Measurements from ENCODE around the gene SERPINB10. TPM values are rescaled to one million over a fixed set of nuclear protein-coding genes. Genes with fewer than 3 reads are reported as not detected.

The SERPINB10 gene
- polyA plus RNA-seq, 2 of the 4 experiments (the other 2 are of a cell fraction), result not detected

GRCh38 chr18:63889626-63890025 lies 18.1 kb upstream of the SERPINB10 start:
- FAIRE-seq (no peak), ATAC-seq (no peak), DNase-seq (ENCODE audit: low read depth in 1 of 2, low spot score in 1 of 2) (no peak)
- TF ChIP-seq RCOR1 (IDR thresholded peaks at IDR 0.05; ENCODE audit: low read depth, low read length), result no peak
- no peak overlapping the region for H3K4me2 ChIP-seq
- CTCF ChIA-PET, result interaction anchor here (1.0 to 1.5 kb wide), 3 partner anchors 12 to 106 kb away, joined by 3 to 6 read pairs (median 5); no protein-coding TSS in a partner anchor
- H3K27ac ChIP-seq, result no peak overlapping the region
- no peaks in the 10 kb centered on the region for H3K9me3 ChIP-seq
- H3K4me1 ChIP-seq, result no peaks in the 10 kb centered on the region
- no peak overlapping the region for H3K4me3 ChIP-seq
- POLR2A ChIA-PET, result no interaction called here
- 53% methylated on average over 2 of the region's 2 CpGs for WGBS (ENCODE audit: missing lambda C conversion rate)

GRCh38 chr18:63890237-63890949 lies 17.4 kb upstream of the SERPINB10 start:
- CTCF ChIA-PET, result interaction anchor here (1.0 to 1.5 kb wide), 4 partner anchors 11 to 105 kb away, joined by 3 to 9 read pairs (median 6); no protein-coding TSS in a partner anchor
- Histone ChIP-seq H3K4me2 (no peak overlapping the region), H3K9me3 (no peaks in the 10 kb centered on the region), H3K4me3 (no peak overlapping the region), H3K4me1 (no peaks in the 10 kb centered on the region), H3K27ac (no peak overlapping the region)
- 34% methylated on average over 5 of the region's 6 CpGs for WGBS (ENCODE audit: missing lambda C conversion rate)
- ATAC-seq, result no peak
- POLR2A ChIA-PET, result no interaction called here
- no peak for TF ChIP-seq BHLHE40 (IDR thresholded peaks at IDR 0.05; ENCODE audit: low read depth, low read length)
- TF ChIP-seq, protein P1, sequence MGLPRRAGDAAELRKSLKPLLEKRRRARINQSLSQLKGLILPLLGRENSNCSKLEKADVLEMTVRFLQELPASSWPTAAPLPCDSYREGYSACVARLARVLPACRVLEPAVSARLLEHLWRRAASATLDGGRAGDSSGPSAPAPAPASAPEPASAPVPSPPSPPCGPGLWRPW (IDR thresholded peaks at IDR 0.05), result no peak
- TF ChIP-seq FOXS1 (CRISPR knock-in tag; IDR thresholded peaks at IDR 0.05), result no peak
- TF ChIP-seq CHD2 (IDR thresholded peaks at IDR 0.05; ENCODE audit: low read length, partially characterized antibody), result no peak
- TF ChIP-seq RARB (CRISPR knock-in tag; IDR thresholded peaks at IDR 0.05), result no peak
- TF ChIP-seq KDM5A (IDR thresholded peaks at IDR 0.05), result no peak
- TF ChIP-seq HEYL (CRISPR knock-in tag; IDR thresholded peaks at IDR 0.05), result no peak
- no peak for TF ChIP-seq JUNB (IDR thresholded peaks at IDR 0.05)
- no peak for TF ChIP-seq PHF8 (IDR thresholded peaks at IDR 0.05; ENCODE audit: borderline replicate concordance, low read depth)
- TF ChIP-seq, protein P2, sequence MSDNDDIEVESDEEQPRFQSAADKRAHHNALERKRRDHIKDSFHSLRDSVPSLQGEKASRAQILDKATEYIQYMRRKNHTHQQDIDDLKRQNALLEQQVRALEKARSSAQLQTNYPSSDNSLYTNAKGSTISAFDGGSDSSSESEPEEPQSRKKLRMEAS (IDR thresholded peaks at IDR 0.05), result no peak
- TF ChIP-seq, protein P3, sequence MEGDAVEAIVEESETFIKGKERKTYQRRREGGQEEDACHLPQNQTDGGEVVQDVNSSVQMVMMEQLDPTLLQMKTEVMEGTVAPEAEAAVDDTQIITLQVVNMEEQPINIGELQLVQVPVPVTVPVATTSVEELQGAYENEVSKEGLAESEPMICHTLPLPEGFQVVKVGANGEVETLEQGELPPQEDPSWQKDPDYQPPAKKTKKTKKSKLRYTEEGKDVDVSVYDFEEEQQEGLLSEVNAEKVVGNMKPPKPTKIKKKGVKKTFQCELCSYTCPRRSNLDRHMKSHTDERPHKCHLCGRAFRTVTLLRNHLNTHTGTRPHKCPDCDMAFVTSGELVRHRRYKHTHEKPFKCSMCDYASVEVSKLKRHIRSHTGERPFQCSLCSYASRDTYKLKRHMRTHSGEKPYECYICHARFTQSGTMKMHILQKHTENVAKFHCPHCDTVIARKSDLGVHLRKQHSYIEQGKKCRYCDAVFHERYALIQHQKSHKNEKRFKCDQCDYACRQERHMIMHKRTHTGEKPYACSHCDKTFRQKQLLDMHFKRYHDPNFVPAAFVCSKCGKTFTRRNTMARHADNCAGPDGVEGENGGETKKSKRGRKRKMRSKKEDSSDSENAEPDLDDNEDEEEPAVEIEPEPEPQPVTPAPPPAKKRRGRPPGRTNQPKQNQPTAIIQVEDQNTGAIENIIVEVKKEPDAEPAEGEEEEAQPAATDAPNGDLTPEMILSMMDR (IDR thresholded peaks at IDR 0.05), result no peak
- no peak for DNase-seq (ENCODE audit: low read depth in 1 of 2, low spot score in 1 of 2)
- no peak for FAIRE-seq

DNA sequence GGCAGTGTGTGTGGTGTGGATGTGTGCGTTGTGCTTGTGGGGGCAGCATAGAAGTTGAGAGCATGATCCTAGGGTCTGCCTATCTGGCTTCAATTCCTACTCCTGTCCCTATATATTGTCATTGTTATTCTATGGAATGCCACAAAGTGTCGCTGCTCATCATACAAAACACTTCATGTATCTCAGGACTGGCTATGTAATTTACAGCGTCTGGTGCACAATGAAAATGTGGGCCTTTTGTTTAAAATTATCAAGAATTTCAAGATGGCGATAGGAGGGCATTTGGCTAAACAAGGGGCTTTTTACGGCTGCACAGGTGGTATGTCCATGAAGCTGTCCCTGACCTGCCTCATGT lies 16.8 kb upstream of the SERPINB10 start:
- ATAC-seq, result peak; percentile 56 to 85; a peak in 5 of 6 replicates
- WGBS (ENCODE audit: missing lambda C conversion rate), result 4% methylated on average over 5 of the region's 5 CpGs
- Histone ChIP-seq H3K4me2 (no peak overlapping the region), H3K27ac (no peak overlapping the region), H3K4me1 (no peaks in the 10 kb centered on the region), H3K4me3 (no peak overlapping the region), H3K9me3 (no peaks in the 10 kb centered on the region)
- CTCF ChIA-PET, result interaction anchor here (1.3 to 1.5 kb wide), 2 partner anchors 45 to 104 kb away, joined by 6 to 9 read pairs; no protein-coding TSS in a partner anchor
- POLR2A ChIA-PET, result no interaction called here
- TF ChIP-seq EP300 (IDR thresholded peaks at IDR 0.05) (no peak), MAFK (IDR thresholded peaks at IDR 0.05; ENCODE audit: partially characterized antibody) (no peak), HOXA7 (CRISPR knock-in tag; IDR thresholded peaks at IDR 0.05) (no peak), ZSCAN20 (CRISPR knock-in tag; IDR thresholded peaks at IDR 0.05) (no peak), JUN (IDR thresholded peaks at IDR 0.05) (no peak), PBX3 (IDR thresholded peaks at IDR 0.05) (no peak), SMC3 (IDR thresholded peaks at IDR 0.05) (peak; percentile 37; the same call in 1 of the 3 replicates), HOXB13 (CRISPR knock-in tag; IDR thresholded peaks at IDR 0.05; ENCODE audit: low read depth) (no peak), RAD21 (conservative IDR thresholded peaks at IDR 0.05 in 1 of 2, IDR thresholded peaks at IDR 0.05 in 1 of 2) (peak; percentile 35 to 55; a peak in 4 of 5 replicates)
- TF ChIP-seq, protein P3 (IDR thresholded peaks at IDR 0.05), result peak; percentile 36; the same call in 1 of the 3 replicates
- TF ChIP-seq, protein P2 (IDR thresholded peaks at IDR 0.05), result no peak
- DNase-seq (ENCODE audit: low read depth in 1 of 2, low spot score in 1 of 2), result peak; percentile 6 to 38
- FAIRE-seq, result no peak
